Kidney capillary endothelial cell (primary cell): ENCODE data around the gene CDKN1A.

ENCODE experiments used
- DNase-seq: peaks from one replicate; pipeline ENCODE4 v3.0.0-alpha.2; 2018; ENCODE audit warnings: low spot score

The CDKN1A gene

GRCh38 chr6:36677753-36678487 lies 594 bp upstream of the CDKN1A start:
- no peak for DNase-seq

- DNase-seq, result peak; percentile 77
Observed at GRCh38 chr6:36679043-36679833, 724 bp downstream of the CDKN1A start.

DNA sequence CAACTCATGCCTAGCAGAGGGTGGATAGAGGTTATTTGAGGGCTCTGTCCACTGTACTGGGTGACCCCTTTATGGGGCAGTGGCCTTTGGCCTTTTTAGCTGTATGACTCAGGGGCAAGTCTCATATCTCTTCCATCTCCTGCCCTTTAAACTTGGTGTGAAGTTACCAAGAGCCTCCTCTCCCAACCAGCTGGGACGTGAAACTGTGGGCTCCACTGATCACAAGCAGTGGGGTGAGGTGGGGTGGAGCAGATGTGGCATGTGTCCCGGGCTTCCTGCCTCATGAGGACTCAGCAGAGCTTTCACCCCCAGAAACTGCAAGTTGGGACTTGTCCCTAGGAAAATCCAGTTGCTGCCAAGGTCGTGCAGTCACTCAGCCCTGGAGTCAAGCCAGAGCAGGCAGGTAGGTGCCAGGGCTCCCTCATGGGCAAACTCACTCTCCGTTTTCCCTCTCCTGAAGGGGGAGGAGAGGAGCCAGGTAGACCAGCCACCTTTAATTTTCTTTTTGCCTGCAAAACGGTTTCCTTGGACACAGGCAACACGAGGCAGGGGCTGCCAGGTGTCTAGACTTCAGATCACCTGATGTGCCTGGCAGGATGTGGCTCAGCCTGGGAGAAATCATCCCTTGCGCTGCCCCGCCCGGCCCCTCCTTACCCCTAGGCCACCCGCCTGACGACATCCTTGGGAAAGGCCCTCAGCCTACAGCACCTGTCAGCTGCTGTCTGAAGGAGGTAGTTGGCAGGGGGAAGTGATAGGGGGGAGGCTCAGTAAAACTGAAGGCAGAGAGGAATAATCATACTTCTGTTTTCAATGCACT lies 4.0 kb downstream of the CDKN1A start:
- DNase-seq, result no peak

DNA sequence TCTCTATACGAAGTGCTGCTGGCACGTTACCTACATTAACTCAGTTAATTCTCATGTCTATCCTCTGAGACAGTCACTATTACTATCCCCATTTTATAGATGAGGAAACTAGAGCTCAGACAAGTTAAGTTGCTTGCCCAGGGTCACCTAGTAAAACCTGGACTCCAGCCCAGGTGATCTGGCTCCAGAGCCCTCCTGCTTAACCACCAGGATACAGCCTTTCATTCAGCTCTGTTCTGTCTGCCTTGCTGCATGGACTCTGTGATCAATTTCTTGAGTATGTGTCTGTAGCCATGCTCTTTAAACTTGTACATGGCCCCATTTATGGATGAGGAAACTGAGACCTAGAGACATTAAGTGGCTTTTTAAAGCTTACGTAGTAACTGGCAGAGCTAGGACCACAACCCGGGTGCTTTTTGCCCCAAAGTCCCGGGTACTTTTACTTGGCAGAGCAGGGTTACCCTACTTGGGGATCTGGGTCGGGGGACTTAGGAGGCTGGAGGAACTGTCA lies 4.7 kb downstream of the CDKN1A start:
- DNase-seq, result no peak

GRCh38 chr6:36683656-36684446 lies 5.3 kb downstream of the CDKN1A start:
- no peak for DNase-seq

- no peak for DNase-seq
Observed at GRCh38 chr6:36684447-36684812, 5.9 kb downstream of the CDKN1A start.

GRCh38 chr6:36685166-36685924 lies 6.8 kb downstream of the CDKN1A start:
- no peak for DNase-seq

GRCh38 chr6:36685926-36686667 lies 7.6 kb downstream of the CDKN1A start:
- no peak for DNase-seq

GRCh38 chr6:36686668-36687513 lies 8.4 kb downstream of the CDKN1A start:
- DNase-seq, result no peak

DNA sequence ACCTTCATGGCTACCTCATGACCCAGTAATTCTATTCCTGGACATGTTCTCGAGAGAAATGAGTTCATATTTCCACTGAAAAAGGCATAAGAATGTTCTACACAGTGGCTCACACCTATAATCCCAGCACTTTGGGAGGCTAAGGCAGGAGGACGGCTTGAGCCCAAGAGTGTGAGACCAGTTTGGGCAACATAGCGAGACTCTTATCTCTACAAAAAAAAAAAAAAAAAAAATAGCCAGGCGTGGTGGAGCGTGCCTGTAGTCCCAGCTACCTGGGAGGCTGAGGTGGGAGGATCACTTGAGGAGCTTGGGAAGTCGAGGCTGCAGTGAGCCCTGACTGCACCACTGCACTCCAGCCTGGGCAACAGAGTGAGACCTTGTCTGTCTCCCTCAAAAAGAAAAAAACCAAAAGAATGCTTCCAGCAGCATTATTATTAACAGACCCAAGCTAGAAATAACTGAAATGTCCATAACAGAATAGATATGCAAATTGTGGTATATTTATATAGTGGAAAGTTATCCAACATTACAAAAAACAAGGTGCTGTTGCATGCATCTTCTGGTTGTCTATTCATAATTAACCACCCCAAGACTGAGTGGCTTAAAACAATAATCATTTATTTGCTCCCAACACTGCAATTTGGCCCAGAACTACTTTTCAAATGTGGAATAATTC lies 9.7 kb downstream of the CDKN1A start:
- no peak for DNase-seq

DNA sequence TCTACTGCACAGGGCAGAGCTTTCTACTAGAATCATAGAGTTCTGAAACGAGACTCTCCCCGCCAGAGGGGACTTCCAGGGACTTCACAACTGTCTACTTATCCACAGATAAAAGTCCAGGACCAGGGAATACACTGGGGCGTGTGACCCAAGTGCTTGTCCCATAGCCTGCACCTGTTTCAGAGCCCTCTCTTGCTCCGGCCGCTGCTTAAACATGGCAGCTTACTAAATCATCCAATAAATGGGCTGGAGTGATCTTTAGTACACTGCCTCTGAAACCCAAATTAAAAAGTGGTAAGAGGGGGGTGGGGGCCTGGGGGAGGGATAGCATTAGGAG lies 10.2 kb downstream of the CDKN1A start:
- DNase-seq, result no peak

DNA sequence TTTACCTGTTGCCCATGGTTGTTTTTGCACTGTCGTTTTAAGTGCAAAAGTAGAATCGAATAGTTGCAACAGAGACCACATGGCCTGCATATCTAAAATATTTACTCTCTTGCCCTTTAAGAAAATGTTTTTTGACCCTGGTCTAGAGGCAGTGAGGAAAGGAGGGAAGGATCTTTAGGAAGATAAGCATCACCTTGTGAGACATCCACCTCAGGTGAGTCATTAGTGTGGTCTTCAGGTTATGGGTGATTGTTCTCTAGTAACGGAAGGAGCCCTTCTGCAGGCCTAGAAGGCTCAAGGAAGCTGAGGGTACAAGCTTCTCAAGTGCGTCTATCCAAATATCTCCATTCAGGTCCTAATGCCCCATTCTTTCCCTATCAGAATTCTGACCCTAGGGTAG lies 12.5 kb downstream of the CDKN1A start:
- no peak for DNase-seq

DNA sequence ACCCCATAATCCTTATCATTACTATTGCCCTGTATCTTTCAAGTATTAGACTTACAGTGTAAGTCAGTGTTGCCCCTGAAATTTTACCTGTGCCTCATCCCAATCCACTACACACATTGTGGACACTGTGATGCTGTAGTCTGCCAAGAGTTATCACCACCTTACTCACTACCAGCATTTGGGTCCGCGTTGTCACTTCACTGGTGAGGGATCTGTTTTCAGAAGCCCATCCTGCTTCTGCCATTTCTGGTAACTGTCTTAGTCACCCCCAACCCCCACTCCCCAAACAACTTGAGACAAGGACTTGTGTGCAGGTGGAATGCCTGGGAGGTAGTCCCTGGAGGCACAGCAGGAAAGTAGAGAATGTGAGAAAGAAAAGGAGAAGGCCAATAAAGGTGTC lies 13.1 kb downstream of the CDKN1A start:
- DNase-seq, result no peak

- DNase-seq, result no peak
Observed at GRCh38 chr6:36692220-36692619, 13.7 kb downstream of the CDKN1A start.

- DNase-seq, result no peak
Observed at GRCh38 chr6:36692861-36693702, 14.6 kb downstream of the CDKN1A start.

DNA sequence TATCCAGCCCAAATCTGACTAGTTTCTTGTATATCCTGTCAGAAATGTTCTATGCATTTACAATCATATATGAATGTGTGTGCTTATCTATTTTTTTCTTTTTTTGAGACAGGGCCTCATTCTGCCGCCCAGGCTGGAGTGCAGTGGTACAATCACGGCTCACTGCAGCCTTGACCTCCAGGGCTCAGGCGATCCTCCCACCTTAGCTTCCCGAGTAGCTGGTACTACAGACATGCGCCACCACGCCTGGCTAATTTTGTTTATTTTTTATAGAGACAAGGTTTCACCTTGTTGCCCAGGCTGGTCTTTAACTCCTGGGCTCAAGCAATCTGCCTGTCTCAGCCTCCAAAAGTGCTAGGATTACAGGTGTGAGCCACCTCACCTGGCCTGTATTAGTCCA lies 16.1 kb downstream of the CDKN1A start:
- no peak for DNase-seq

DNA sequence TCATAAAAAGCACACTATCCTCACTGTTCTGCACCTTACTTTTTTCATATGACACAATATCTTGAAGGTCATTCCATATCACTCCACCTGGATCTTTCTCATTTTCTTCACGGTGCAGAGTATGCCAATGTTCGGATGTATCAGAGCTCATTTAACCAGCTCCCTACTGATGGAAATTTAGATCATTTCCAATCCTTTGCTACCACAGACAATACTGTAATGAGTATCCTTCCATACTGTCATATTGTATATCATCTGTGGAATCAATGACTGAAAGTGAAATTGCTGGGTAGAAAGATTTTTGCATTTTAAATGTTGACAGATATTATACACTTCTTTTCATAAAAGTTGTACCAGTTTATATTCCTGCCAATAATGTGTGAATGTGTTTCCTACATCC lies 16.9 kb downstream of the CDKN1A start:
- no peak for DNase-seq

- DNase-seq, result no peak
Observed at GRCh38 chr6:36697481-36697903, 19.0 kb downstream of the CDKN1A start, which contains the start of gene RAB44. Gene RAB44, plus strand, starts transcription at chr6:36697826. Its CDS starts 6,410 bp downstream, at chr6:36704236.
